Dedifferentiated amniotic fluid mesenchymal stem cell (primary cell): ENCODE data around the gene SIN3A.
A peak's percentile ranks its signal among the peaks of the same experiment; 100 is the strongest.
"Not testable (repeated sequence)": the region's sequence is repeated elsewhere in the genome, so short reads cannot be mapped to it uniquely, and the experiment has no call there.

ENCODE experiments used
- DNase-seq: peaks from one replicate; pipeline ENCODE4 v3.0.0-alpha.2; 2016; ENCODE audit errors: extremely low spot score

The SIN3A gene

DNA sequence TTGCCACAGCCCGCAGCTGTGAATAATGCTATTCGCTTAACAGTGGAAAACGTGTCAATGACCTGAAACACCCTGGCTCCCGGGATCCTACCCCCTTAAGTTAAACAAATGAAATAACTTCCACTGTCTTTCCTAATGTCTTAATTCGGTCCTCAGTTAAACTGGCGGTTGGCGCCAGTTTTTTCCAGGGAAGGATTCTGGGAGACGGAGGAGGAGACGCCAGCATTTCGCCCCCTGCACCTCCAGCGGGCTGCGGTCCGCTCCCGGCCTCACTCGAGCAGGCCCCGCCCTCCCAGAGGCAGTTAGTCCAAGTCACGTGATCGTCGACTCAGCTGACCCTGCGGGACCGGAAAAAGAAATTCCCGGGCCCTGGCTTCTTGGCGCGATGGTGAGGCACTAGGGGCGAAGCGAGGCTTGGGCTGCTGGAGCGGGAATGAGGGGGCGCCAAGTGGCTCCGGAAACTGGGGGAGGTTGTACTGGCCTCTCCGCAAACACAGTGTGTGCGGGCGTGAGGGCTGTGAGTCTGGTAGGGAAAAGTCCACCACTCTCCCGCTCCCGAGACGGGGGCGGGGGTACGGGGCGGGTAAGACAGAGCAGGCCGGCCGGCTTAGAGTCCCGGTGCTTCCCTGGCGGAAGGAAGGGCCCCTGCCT lies 115.7 kb downstream of the SIN3A start, which contains the start of gene COMMD4:
Gene COMMD4, plus strand, starts transcription at position 359 of the 651 bp plus-strand sequence. Its CDS starts 27 bp downstream, at position 386.
- DNase-seq = peak; percentile 93

GRCh38 chr15:75335313-75335704 lies 116.2 kb downstream of the SIN3A start:
- no peak for DNase-seq

GRCh38 chr15:75333654-75334419 lies 117.7 kb downstream of the SIN3A start:
- DNase-seq = not testable (repeated sequence)

DNA sequence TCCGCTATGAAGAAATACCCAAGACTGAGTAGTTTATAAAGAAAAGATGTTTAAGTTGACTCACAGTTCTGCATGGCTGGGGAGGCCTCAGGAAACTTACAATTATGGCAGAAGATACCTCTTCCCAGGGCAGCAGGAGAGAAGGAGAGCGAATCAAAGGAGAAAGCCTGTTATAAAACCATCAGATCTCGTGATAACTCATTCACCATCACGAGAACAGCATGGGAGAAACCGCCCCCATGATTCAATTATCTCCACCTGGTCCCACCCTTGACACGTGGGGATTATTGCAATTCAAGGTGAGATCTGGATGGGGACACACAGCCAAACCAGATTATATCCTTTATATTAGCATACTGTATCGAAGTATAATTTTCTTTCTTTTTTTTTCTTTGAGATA lies 119.4 kb downstream of the SIN3A start:
- not testable (repeated sequence) for DNase-seq

DNA sequence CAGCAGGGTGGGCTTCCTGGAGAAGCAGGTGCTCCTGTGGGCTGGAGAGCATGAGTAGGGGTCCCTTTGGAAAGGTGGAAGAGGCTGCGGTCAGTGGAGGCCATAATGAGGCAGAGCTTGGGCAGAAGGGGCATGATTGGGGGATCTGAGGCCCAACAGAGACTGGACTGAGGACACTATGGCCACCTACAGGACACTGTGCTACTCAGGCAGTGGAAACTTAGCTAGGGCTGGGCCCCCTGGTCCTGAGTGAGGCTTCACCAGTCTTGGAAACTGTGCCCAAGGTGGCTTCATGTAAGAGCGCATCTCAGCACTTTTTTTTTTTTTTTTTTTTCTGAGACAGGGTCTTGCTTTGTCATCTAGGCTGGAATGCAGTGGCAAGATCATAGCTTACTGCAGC lies 121.9 kb downstream of the SIN3A start:
- no peak for DNase-seq

GRCh38 chr15:75328493-75329314 lies 122.8 kb downstream of the SIN3A start:
- DNase-seq = no peak

DNA sequence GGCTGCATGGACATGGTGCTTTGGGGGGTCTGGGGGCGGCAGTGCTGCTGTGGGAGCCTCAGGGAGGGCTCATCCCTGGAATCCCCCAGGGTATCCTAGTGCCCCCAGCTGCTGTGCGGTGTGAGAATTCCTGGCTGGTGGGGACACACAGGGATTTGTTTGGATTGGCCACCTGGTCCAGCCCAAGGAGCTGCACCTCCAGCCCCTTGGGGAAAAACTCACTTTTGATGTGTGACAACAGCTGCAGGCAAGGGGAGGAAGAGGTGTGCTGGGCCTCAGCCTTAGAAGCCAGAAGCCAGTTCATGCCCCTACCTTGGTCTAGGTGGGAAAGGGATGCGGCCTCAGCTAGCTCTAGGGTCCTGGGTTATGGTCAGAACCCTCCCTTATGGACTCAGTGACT lies 124.0 kb downstream of the SIN3A start:
- no peak for DNase-seq

DNA sequence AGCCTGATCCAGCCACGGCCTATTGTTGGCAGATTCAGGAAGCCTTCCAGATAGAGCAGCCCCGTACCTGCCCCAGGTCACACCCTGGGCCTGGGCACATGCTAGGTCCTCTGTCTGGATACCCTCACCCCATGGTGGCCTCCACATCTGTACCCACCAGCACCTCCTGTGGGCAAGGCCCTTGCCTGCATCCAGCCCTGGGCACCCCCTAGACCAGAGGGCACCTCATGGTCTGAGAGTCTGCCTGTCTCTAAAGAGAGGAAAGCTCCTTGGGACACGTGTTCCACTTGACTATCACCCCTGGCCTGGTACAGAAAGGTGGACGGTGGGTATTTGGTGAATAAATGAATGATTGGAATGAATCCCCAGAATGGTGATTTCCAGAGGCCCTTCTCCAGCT lies 124.5 kb downstream of the SIN3A start:
- DNase-seq = no peak

DNA sequence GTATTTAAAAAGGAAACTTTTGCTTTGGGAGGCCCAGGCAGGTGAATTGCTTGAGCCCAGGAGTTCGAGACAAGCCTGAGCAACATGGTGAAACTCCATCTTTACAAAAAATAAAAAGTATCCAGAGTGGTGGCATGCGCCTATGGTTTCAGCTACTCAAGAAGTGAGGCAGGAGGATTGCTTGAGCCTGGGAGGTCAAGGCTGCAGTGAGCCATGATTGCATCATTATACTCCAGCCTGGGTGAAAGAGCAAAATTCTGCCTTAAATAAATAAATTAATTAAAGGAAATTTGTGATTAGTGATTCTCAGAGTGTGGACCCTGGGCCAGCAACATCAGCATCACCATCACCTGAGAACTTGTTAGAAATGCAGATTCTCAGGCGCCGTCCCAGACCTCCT lies 125.6 kb downstream of the SIN3A start:
- no peak for DNase-seq

GRCh38 chr15:75321711-75322110 lies 129.8 kb downstream of the SIN3A start:
- no peak for DNase-seq
